ENCODE results near the gene TBC1D7.
"Not testable (repeated sequence)": the region's sequence is repeated elsewhere in the genome, so short reads cannot be mapped to it uniquely, and the experiment has no call there.

Gene TBC1D7

DNA sequence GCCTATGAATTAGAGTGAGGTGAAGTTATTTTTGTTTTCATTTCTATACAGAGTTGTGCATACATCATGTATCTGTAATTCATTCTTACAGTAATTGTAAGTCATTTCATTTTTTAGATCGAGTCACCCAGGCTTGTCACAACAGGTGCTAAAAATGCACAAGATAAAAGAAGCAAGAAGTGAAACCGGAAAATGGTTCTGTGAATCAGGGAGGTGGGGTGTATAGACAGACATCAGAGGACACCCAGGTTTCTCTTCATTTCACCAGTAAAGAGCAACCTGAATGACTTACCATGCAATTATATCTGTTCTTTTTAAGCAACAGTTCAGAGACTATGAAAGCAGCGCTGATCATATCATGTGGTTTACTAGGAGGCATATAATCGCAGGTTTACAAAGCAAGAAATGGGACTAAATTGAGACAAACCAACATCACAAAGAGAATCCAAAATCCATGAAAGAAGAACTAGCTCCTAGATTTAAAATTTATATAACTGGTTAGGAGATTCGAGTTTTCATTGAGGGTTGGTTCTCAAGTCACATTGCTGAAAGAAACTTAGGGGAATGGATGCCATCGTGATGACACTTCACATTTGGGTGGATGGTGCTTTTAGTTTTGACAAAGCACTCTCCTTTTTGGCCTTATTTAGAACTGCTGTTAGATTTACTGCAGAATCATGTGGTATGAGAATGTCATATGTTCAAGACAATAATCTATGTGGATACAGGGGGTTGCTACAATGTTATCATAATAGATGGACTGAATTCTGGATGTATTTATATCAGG, 27.9 kb upstream of the TBC1D7 start:
- DNase-seq, result no peak

DNA sequence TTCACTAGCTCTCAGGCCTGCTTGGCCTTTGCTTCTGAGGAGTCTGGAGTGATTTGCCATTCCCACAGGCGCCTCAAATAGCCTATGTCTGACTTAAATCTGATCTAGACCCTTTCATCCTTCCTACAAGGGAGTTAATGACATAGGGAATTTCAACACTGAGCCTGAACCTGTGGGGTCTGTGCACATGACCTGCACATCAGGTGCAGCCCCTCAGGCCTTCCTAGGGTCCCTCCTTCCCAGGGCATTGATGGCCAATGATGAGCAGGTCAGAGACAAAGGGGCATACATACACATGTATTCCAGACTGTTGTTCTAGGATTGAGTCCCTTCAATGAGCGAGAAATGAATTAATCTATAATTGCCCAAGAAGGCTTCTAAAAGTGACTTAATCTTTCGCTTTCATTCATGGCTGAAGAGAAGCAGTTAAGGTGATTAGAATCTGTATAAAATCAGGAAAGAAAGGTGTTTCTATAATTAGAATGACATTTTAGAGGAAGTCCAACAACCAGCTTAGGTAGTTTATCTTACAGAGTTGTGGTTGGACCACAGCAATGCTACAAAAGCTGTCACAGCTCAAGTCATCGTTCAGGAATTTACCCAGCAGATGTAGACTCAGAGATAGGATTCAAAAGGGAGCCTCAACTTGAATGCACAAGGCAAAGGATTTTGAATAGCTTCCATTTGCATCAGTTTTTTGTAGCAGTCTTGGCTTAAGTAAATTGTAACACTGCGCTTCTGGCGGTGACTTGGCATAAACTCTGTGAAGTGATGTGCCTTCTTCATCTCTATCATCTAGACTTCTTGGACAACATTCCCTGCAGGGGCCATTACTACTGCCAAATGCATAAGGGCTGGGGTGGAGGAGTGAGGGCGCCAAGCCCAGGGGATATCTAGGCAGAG, 27.0 kb upstream of the TBC1D7 start:
- no peak for DNase-seq

DNA sequence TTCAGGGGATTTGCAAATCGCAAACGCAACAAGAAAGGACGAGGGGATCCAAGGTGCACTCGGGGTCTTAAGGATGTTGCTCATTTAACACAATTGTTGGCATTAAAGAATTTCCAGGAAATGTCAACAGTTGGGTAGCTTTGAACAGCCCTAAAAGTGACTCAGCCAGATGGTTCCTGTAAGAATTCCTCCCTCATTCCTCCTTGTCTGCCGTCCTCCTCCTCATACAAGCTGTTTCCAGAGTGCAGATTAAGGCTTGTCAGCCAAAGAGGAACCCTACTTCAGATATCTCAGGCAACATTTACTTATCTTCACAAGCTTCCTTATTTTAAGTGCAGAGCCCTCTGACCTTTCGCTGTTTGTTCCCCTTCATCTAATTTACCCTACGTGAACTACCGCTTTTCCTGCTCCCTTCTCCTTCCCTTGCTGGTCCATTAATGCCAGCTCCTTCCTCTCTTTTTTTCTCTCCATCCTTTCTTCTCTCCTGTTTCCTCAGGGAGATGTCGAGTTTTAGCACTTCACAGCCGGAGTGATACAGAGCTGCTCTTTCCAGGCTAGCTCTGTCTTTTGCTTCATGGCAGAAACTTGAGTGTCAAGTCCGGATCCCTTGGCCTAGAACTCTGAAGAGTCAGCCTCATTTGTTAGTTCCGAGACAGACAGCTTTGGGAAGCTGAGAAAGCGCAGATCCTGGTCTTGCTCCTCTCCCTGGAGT, 26.1 kb upstream of the TBC1D7 start:
- no peak for DNase-seq

DNA sequence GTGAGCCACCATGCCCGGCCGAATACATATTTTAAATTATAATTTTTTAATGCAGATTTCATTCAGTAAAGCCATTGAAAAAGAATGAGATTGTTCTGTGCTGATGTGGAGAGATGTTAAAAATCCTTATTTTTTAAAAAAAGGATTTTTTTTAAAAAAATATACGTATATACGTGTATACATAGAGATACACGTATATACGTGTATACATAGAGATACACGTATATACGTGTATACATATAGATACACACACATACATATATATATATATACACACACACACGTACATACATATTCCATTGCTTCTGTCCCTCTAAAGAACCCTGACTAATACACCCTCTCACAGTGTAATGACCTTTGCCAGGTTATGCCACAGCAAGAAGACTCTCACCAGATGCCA, 23.8 kb upstream of the TBC1D7 start:
- DNase-seq, result no peak

DNA sequence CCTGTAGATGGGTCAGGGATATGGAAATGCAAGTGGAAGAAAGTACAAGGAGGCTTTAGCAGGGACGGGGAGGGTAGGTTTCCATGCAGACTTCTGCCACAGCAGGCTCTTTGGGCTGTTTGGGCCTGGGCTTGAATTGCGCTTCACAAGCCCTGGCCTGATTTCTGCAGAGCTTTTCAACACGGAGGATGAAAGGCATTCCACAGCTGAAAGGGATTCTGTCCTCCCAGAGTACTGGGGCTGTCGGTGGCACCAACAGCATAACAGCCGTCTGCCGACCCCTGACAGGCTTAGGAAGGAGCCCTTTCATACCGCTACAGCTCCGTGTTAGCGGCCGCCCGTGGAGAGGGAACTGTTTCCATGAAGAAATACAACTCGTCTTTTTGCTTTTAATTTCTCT, 22.9 kb upstream of the TBC1D7 start:
- no peak for DNase-seq

DNA sequence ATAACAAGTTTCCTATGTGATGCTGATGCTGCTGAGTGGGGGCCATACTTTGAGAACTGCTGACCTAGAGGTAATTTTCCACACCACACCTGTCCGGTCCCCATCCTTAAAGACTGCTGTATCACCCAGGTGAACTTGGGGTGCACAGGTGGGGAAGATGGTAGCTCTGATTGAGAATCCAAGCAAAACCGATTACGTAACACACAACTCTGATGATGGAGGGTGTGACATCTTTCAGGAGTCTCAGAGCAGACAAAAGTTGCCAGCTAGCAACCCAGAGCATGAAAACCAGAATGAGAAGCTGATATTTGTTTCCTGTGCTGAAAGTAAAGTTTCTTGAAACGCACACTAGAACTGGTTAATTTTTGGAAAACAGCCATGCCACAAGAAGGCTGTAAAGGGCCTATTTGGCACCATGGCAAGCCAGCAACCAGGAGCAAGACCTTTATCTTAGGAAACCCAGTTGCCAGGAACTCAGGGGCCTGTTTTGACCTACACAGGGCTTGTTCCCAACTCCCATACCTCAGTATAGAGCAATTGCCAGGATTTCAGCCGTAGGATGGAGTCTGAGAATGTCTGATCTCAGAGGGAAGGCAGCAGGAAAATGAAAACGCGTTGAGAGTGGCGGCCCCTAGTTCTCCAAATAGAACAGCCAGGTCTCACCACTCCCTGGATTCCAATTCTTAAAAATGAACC, 21.6 kb upstream of the TBC1D7 start:
- DNase-seq, result no peak

DNA sequence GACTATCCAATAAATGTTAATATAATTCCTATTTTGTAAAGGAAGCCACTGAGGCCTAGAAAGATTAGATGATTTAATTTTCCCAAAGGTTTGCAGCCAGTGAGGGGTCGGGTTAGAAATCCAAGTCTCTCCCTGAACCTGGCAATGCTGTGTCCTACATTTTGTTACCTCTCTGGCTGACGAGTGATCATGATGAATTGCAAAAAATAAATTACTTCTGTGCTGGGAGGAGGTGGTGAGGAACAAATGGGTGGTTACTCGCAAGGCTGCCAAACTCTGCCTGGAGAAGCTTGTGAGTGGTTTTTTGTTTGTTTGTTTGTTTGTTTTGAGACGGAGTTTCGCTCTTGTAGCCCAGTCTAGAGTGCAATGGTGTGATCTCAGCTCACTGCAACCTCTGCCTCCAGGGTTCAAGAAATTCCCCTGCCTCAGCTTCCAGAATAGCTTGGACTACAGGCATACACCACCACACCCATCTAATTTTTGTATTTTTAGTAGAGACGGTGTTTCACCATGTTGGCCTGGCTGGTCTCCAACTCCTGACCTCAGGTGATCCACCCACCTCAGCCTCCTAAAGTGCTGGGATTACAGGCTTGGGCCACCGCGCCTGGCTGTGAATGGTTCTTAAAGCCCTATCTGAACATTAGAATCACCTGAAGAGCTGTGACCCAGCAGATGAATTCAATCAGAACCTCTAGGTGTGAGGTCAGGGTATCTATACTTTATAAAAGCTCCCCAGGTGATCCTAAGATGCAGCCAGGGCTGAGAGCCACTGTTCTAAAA, 20.2 kb upstream of the TBC1D7 start:
- DNase-seq, result no peak

DNA sequence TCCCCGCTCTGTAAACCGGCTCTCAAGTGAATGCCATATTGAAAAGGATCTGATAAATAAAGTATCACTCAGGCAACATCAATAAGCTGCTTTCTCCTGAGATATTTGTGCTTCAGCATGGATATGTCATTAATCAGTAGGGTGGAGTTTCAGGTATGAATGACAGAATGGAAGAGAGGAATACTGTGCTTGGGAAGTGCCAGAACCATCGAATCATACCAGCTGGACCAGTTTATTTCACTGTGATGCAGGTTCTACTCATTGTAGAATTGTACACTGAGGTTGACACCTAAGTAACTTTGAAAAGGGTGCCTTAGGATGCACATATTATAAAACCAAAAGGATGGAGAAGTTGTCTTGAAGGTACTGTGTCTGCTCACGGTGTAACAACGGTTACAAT, 17.9 kb upstream of the TBC1D7 start:
- no peak for DNase-seq

DNA sequence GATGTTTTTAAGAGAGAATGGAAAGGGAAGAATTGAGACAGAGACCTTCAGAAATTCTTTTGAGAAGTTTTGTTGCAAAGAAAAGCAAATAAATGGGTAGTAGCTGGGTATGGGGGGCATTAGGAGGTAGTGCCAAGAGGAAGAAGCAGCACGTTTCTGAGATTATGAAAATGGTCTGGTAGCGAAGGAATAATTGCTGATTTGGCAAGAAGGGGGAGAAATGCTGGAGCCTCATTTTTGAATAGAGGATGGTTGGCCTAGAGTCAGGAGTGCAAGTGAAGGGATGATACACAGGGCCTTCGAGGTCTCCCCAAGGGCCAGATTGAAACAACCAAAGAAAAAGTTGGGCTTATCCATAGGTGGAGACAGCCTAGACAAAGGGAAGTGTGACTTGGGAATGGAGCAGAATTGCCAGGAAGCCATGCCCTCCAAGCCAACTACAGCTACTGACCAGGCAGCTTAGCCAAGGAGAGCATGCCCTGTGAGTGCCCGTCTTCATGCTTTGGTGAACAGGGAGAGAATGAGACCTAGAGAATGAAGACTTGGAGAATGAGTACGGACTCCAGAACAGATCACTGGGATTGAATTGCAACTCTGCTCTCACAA, 14.2 kb upstream of the TBC1D7 start:
- no peak for DNase-seq

DNA sequence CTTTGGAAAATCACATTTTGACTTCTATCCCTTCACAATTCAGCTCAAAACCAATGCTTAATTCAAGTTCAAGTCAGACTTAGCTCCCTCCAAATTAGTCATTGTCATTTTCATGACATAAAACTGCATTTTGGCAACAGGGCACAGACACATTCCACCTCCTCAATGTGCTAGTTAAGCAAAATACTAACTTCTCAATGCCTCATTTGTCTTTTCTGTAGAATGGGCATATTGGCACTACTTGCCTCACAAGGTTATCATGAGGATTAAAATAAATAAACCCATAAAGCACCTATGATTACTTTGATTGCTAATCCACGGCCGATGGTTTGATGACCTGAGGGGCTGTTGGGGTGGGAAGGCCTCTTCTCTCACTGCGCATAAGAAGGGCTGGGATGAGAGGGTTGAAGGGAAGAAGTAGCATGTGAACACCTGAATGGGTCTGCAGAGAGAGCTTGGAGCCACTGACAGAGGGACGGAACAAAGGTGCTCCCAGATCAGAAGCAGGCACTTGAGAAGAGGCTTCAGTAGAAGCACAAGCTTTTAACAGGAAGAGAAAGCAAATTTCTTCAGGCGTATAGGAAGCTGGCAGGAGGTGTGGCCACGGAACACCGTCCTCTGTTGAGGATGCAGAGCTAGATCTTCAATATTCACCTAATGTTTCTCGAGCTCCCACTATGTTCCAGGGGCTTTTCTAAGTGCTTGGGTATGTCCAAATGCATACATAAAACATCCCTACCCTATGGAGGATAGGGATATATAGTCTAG, 11.7 kb upstream of the TBC1D7 start:
- no peak for DNase-seq

DNA sequence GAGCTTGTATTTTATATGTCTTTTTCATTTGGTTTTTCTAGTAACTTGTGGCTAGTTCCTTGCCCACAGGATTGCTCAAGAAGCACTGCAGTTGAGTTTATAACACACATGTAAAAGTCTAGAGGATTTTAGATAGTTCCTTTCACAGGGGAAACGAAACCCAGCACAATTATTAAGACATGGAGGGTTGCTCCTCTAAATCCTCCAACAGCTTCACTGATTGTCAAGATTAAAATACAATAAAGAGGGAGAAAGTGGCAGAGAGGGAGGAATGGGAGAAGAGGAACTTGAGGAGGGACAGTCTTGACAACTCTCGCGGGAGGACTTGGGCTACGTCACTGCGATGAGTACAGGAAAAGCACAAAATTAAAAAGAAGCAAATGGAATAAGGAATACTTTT, 9.7 kb upstream of the TBC1D7 start:
- DNase-seq, result no peak

DNA sequence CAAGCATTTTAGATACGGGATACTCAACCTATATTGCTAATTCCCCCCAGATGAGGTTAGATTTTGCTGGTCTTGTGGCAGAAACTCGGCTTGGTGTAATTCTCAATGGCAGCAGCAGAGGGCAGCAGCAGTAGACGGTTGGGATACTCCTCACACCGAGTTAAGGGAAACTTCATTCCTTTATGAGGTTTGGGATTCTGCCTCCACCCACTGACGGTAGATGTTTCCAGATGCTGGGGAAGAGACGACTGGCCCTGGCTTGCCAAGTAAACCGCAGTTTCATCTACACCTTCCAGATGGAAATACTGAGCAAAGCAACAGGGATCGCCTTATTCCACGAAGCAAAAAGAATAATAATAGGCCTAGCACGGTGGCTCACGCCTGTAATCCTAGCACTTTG, 8.2 kb upstream of the TBC1D7 start:
- peak; percentile 81 for DNase-seq

DNA sequence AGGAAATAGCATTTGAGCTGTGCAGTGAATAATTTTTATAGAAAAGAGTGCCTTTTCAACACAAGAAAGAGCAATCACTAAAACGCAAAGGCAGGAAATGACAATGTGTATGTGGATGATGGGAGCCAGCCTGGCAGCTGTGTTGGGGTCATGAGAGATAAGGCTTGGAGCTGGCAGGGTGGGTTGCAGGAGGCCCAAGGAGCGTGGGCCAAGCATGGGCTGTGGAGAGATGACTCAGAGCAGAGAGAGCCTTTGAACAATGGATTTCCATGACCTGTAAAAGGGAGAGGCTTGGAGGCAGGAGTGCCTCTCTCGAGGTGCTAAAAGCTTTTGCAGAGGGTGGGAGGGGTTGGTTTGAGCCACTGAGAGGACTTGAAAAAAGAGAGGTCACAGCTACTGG, 6.6 kb upstream of the TBC1D7 start:
- no peak for DNase-seq

DNA sequence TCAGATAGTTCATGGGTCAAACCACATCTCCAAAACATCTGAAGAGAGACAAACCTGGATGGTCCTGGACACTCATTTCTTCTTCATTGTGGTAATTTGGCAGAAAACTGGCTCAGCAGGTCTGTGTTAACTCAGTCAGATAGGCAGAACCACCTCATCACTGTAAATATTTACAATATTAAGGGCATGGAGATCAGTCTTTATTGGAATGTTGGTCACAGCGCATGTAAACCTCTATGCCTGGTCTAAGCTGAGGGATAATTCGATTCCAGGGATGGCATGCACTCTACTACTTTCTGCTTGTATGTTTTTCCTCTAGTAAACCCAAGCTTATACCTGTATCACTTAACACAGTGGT, 4.0 kb upstream of the TBC1D7 start:
- no peak for DNase-seq

DNA sequence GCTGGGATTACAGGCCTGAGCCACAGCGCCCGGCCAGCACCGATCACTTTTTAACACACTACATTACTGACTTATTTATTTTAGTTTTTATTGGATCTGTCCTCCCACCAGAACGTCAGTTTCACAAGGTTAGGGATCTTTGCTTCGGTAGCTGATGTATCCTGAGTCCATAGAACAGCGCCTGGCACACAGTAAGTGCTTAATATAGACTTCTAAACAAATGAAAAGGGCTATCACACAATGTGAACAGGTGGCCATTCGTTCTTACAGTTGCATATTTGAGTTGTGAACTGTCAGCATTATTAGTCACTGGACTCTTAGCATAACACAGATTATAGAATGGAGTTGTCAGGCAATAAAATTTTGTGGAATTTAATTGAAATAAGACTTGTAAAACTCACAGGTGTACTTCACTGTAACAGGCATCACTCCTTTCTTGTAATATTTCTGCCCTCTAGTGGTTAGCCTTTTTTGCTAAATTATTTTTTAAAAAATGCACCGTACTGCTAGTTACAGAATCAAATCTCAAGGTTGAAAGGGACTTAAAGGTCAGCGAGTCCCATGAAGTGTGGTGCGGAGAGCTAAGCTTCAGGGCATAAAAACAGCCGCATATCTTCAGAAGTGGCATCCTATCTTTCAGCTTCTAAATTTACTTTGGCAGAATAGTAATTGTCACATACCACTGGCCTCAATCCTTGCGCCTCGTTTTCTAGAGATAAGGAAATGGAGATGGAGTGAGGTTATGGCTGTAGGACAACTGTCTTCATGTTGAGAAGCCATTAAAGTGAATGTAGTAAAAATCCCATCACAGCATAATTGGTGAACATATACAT, 3.4 kb upstream of the TBC1D7 start:
- DNase-seq, result peak; percentile 56

DNA sequence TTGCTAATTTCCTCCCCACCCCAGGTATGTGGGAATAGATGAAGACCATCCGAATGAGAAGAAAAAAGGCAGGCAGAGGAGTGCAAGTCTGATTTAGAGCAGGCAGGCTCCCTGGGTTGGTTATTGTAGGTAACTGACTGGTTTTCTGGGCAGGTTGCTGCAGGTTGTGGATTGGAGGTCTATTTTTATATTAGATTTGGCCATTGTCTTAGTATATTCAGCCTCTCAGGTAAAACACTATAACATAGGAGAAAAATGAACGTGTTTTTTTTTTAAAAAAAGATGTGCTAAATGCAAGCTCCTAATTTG, 492 bp upstream of the TBC1D7 start:
- DNase-seq, result no peak

DNA sequence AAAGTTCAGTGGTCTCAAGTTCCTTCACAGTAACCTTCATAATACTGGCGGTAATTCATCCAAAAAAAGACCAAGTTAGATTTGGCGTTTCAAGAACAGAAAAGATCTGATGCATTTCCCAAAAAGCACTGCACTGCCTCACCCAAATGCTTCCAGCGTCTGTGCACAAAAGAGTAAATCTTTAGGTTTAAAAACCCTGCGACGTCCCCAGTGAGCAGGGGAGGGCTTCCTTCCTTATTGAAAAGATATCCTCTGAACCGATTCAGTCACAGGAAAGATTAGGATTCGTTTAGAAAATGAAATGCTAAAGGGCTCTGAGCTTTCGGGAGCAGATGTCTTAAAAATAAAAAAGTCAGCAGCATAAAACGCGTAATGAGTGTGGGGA, 654 bp downstream of the TBC1D7 start:
- no peak for DNase-seq

DNA sequence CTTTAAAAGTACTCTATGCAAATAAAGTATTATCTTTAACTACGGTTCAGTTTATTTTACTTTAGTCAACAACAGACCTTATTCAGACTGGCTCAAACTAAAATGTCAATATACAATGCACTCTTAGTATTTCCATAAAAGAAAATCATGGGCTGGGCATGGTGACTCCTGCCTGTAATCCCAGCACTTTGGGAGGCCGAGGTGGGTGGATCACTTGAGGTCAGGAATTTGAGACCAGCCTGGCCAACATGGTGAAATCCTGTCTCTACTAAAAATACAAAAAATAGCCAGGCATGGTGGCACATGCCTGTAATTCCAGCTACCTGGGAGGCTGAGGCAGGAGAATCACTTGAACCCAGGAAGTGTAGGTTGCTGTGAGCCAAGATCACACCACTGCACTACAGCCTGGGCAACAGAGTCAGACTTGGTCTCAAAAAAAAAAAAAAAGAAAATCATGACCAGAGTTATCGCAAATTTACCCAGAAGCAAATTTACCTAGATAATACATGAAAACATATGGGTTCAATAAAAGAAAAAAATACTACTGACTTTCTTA, 2.2 kb downstream of the TBC1D7 start:
- not testable (repeated sequence) for DNase-seq

DNA sequence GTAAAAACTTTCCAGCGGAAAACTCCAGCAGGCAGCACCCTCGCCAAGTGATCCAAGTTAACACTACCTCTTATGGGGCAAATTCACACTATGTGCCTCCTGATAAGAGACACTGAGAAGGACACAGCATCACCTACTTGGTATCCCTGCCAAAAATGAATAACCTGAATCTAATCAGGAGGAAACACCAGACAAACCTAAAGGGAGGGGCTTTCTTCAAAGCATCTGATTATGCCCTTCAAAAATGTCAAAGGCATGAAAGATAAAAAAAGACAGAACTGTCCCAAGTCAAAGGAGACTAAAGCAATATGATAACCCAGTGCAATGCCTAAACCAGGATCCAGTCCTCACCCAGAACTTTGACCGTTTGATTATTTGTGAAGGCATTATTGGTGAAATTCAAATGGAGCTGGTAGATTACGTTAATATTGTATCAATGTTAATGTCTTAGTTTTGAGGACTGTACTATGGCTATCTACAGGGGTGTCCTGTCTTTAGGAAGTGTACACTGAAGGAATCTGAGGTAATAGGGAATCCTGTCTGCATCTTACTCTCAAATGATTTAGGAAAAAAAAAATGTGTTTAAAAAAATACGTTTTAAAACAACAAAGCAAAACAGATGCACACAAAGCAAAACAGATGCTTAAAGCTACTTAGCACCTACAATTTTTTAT, 8.3 kb downstream of the TBC1D7 start:
- no peak for DNase-seq
